Mucosa of rectum (tissue), 2 donors: Measurements from ENCODE around the gene PGPEP1.
A peak's percentile ranks its signal among the peaks of the same experiment; 100 is the strongest.

ENCODE experiments used
- H3K27ac ChIP-seq, 2 donors: one replicate each; pipeline ENCODE4 v1.7.0; 2013; ENCODE audit warnings: inconsistent platforms in 2 of 2, low read depth in 2 of 2, low read length in 2 of 2
- H3K27me3 ChIP-seq, 2 donors: one replicate each; pipeline ENCODE4 v1.7.0; 2013; ENCODE audit warnings: low read length in 2 of 2; ENCODE audit not compliant: control insufficient read depth in 2 of 2, insufficient read depth in 2 of 2
- H3K36me3 ChIP-seq, 2 donors: one replicate each; pipeline ENCODE4 v1.7.0; 2013; ENCODE audit warnings: low read length in 2 of 2; ENCODE audit not compliant: control insufficient read depth in 2 of 2, insufficient read depth in 2 of 2
- H3K4me1 ChIP-seq, 2 donors: one replicate each; pipeline ENCODE4 v1.7.0; 2013; ENCODE audit warnings: low read length in 2 of 2, mild to moderate bottlenecking in 1 of 2; ENCODE audit not compliant: control insufficient read depth in 2 of 2, insufficient read depth in 2 of 2
- H3K4me3 ChIP-seq, 2 donors: one replicate each; pipeline ENCODE4 v1.7.0; 2013; ENCODE audit warnings: low read length in 2 of 2
- H3K9ac ChIP-seq, 2 donors: one replicate each; pipeline ENCODE4 v1.7.0; 2013; ENCODE audit warnings: low read length in 2 of 2, low read depth in 1 of 2, mild to moderate bottlenecking in 1 of 2
- H3K9me3 ChIP-seq, 2 donors: one replicate each; pipeline ENCODE4 v1.7.0; 2013; ENCODE audit warnings: low read length in 2 of 2; ENCODE audit not compliant: control insufficient read depth in 2 of 2
- donor health status: healthy.
- donor health status: Normal muscosa, but diverticular disease.

PGPEP1 gene

GRCh38 chr19:18297308-18297707 lies 43.1 kb upstream of the PGPEP1 start:
- Histone ChIP-seq H3K9ac (no peak overlapping the region), H3K9me3 (no peaks in the 10 kb centered on the region), H3K36me3 (no peaks in the 10 kb centered on the region), H3K27me3 (no peaks in the 10 kb centered on the region), H3K4me3 (no peak overlapping the region), H3K27ac (no peak overlapping the region), H3K4me1 (peaks cover 18 to 23% of the 10 kb centered on the region in 2 donors)

DNA sequence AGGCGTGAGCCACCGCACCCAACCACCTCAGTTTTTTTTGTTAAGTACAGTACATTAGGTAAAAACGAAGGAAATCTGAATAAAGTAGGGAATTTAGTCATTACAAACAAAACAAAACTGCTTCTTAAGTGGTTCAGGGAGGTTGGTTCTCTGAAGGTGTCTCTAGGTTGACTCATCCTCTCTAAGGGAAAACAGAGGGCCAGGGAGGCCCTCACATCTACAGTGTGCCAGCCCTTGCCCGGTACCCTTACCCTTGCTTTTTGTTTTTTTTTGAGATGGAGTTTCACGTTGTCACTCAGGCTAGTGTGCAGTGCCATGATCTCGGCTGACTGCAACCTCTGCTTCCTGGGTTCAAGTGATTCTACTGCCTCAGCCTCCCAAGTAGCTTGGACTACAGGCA lies 41.8 kb upstream of the PGPEP1 start:
- Histone ChIP-seq H3K4me1 (peaks cover 9 to 15% of the 10 kb centered on the region in 2 donors), H3K36me3 (no peaks in the 10 kb centered on the region), H3K9ac (no peak overlapping the region), H3K4me3 (no peak overlapping the region), H3K27ac (no peak overlapping the region), H3K27me3 (no peaks in the 10 kb centered on the region), H3K9me3 (no peaks in the 10 kb centered on the region)

DNA sequence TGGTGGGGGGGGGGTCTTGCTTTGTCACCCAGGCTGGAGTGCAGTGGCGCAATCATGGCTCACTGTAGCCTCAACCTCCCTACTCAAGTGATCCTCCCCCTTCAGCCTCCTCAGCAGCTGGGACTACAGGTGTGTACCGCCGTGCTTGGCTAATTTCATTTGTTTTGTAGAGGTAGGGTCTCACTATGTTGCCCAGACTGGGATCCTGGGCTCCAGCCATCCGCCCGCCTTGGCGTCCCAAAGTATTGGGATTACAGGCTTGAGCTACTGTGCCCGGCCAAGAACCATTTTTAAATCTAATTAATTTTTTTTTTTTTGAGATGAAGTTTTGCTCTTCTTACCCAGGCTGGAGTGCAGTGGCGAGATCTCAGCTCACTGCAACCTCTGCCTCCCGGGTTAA lies 40.7 kb upstream of the PGPEP1 start:
- Histone ChIP-seq H3K27me3 (no peaks in the 10 kb centered on the region), H3K27ac (peak overlapping the region in 1 of 2 donors; percentile 1), H3K4me1 (peaks cover 14 to 22% of the 10 kb centered on the region in 2 donors), H3K9ac (no peak overlapping the region), H3K36me3 (no peaks in the 10 kb centered on the region), H3K4me3 (no peak overlapping the region), H3K9me3 (no peaks in the 10 kb centered on the region)

GRCh38 chr19:18300930-18301717 lies 39.3 kb upstream of the PGPEP1 start:
- peaks cover 23 to 33% of the 10 kb centered on the region in 2 donors for H3K4me1 ChIP-seq
- no peaks in the 10 kb centered on the region for H3K27me3 ChIP-seq
- no peaks in the 10 kb centered on the region for H3K36me3 ChIP-seq
- no peak overlapping the region for H3K4me3 ChIP-seq
- H3K9me3 ChIP-seq = no peaks in the 10 kb centered on the region
- peak overlapping the region; percentile 26 to 40 for H3K9ac ChIP-seq
- peak overlapping the region; percentile 70 to 77 for H3K27ac ChIP-seq

GRCh38 chr19:18301718-18302111 lies 38.7 kb upstream of the PGPEP1 start:
- H3K9me3 ChIP-seq = no peaks in the 10 kb centered on the region
- H3K9ac ChIP-seq = peak overlapping the region; percentile 26 to 40
- peaks cover 29 to 33% of the 10 kb centered on the region in 2 donors for H3K4me1 ChIP-seq
- peak overlapping the region; percentile 70 to 77 for H3K27ac ChIP-seq
- H3K4me3 ChIP-seq = no peak overlapping the region
- no peaks in the 10 kb centered on the region for H3K27me3 ChIP-seq
- H3K36me3 ChIP-seq = no peaks in the 10 kb centered on the region

- Histone ChIP-seq H3K27ac (peak overlapping the region; percentile 95 to 96), H3K27me3 (no peaks in the 10 kb centered on the region), H3K4me1 (peaks cover 33 to 34% of the 10 kb centered on the region in 2 donors), H3K9me3 (no peaks in the 10 kb centered on the region), H3K36me3 (peaks cover 2 to 6% of the 10 kb centered on the region in 2 donors), H3K4me3 (peak overlapping the region; percentile 64 to 67), H3K9ac (peak overlapping the region; percentile 81 to 89)
Measured at GRCh38 chr19:18304208-18304457, 36.3 kb upstream of the PGPEP1 start.

GRCh38 chr19:18304458-18305310 lies 35.7 kb upstream of the PGPEP1 start:
- H3K9me3 ChIP-seq = no peaks in the 10 kb centered on the region
- peak overlapping the region; percentile 95 to 96 for H3K27ac ChIP-seq
- peak overlapping the region; percentile 64 to 67 for H3K4me3 ChIP-seq
- no peaks in the 10 kb centered on the region for H3K27me3 ChIP-seq
- peak overlapping the region; percentile 81 to 89 for H3K9ac ChIP-seq
- H3K4me1 ChIP-seq = peaks cover 34% of the 10 kb centered on the region in 2 donors
- peaks cover 2 to 11% of the 10 kb centered on the region in 2 donors for H3K36me3 ChIP-seq

DNA sequence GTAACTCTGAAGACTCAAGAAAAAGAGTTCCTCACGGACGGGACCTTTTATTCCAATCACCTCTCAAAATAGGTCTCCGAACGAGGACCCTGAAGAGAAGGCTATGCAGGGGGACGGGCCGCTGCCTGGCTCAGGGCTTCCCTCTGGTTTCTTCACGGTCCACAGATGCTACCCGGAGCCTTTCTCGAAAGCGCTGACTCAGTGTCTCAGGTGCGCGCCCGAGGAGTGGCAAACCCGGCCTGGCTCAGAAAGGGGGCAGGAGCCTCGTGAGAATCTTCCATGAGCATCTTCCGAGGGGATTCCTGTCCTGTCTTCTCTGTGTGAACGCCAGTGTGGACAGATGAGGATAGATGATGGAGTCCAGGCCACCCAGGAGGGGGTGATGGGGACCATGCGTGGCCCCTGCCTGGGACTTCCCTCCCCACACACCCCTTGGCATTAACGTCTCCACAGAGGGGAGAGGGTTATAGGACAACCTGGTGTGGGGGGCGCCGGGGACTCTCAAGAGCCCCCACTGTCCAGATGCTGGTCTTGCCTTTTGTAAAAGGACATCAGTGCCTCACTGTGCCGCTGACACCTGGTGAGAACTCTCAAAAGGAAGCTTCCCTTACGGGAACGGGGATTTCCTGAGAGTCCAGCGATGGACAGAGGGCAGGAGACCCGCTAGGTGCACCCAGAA lies 34.0 kb upstream of the PGPEP1 start:
- peak overlapping the region; percentile 23 to 95 for H3K27ac ChIP-seq
- peaks cover 37 to 43% of the 10 kb centered on the region in 2 donors for H3K4me1 ChIP-seq
- H3K4me3 ChIP-seq = peak overlapping the region in 1 of 2 donors; percentile 9
- no peaks in the 10 kb centered on the region for H3K9me3 ChIP-seq
- H3K27me3 ChIP-seq = no peaks in the 10 kb centered on the region
- H3K9ac ChIP-seq = peak overlapping the region in 1 of 2 donors; percentile 24
- H3K36me3 ChIP-seq = peaks cover 2 to 13% of the 10 kb centered on the region in 2 donors

DNA sequence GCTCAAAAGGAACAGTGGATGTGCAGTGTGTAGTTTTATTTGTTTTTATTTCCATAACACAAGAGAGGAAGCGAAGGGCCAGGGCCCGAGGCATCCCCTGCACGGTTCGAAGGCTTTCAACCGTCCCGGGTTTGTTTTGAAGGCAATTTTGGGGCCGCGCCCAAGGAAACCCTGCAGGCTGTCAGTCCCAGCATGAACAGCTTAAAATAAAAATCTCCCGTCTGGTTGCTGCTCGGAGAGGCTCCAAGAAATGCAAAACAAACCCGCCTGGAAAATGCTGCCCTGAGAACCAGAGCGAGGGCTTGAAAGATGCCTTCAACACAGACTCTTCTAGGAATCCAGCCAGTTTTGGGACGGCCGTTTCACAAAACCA lies 33.5 kb upstream of the PGPEP1 start:
- H3K4me3 ChIP-seq = peak overlapping the region in 1 of 2 donors; percentile 9
- H3K27me3 ChIP-seq = no peaks in the 10 kb centered on the region
- peaks cover 40 to 41% of the 10 kb centered on the region in 2 donors for H3K4me1 ChIP-seq
- no peaks in the 10 kb centered on the region for H3K9me3 ChIP-seq
- peaks cover 2 to 17% of the 10 kb centered on the region in 2 donors for H3K36me3 ChIP-seq
- H3K9ac ChIP-seq = no peak overlapping the region
- H3K27ac ChIP-seq = peak overlapping the region; percentile 23 to 95

DNA sequence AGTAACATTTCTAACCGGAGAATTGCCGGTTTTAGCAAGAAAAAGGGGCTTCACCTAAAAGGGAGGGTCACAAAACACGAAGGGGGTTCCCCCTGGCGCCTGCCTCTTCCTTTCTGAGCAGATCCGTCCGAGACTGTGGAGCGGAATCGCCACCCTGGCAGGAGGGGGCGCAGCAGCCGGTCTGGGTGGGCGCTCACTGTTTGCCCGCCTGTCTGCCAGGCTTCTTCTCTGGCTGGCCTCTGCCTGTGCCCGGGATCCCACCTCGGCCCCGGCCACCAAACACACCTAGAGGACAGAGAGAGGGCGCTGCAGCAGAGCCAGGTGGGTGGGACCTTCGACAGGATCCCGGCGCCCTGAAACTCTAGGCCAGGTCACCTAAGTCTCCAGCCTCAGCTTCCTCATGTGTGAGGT lies 33.1 kb upstream of the PGPEP1 start:
- Histone ChIP-seq H3K9ac (no peak overlapping the region), H3K27ac (peak overlapping the region; percentile 17 to 95), H3K27me3 (no peaks in the 10 kb centered on the region), H3K4me3 (no peak overlapping the region), H3K4me1 (peaks cover 44 to 45% of the 10 kb centered on the region in 2 donors), H3K9me3 (no peaks in the 10 kb centered on the region), H3K36me3 (peaks cover 2 to 21% of the 10 kb centered on the region in 2 donors)
